H9 (cell line): ENCODE data around the gene VAV1. TPM values are rescaled to one million over a fixed set of nuclear protein-coding genes. Genes with fewer than 3 reads are reported as not detected.

Source experiments
- DNase-seq: peaks from one replicate; pipeline ENCODE4 v3.0.0-alpha.2; 2017
- H2AFZ ChIP-seq: one replicate; pipeline ENCODE4 v1.6.1; 2013; ENCODE audit warnings: mild to moderate bottlenecking, low read length, control low read depth, moderate library complexity
- H2AK5ac ChIP-seq: 2 replicates; pipeline ENCODE4 v1.6.1; 2013; ENCODE audit warnings: low read length, control low read depth, mixed read lengths; ENCODE audit not compliant: insufficient read length
- H2BK120ac ChIP-seq: one replicate; pipeline ENCODE4 v1.6.1; 2013; ENCODE audit warnings: low read depth, mild to moderate bottlenecking, low read length, control low read depth, inconsistent platforms; ENCODE audit not compliant: poor library complexity, severe bottlenecking
- H2BK12ac ChIP-seq: 2 replicates; pipeline ENCODE4 v1.6.1; 2013; ENCODE audit warnings: low read length, control low read depth, mixed read lengths, low read depth; ENCODE audit not compliant: insufficient read length
- H2BK15ac ChIP-seq: 2 replicates; pipeline ENCODE4 v1.6.1; 2013; ENCODE audit warnings: low read depth, low read length, control low read depth
- H2BK20ac ChIP-seq: one replicate; pipeline ENCODE4 v1.6.1; 2013; ENCODE audit warnings: low read depth, mild to moderate bottlenecking, low read length, control low read depth, inconsistent platforms; ENCODE audit not compliant: poor library complexity, severe bottlenecking
- H2BK5ac ChIP-seq: 2 replicates; pipeline ENCODE4 v1.6.1; 2013; ENCODE audit warnings: low read length, control low read depth, mixed read lengths; ENCODE audit not compliant: insufficient read length
- H3K14ac ChIP-seq: 2 replicates; pipeline ENCODE4 v1.6.1; 2013; ENCODE audit warnings: low read length, control low read depth; ENCODE audit not compliant: insufficient read depth
- H3K18ac ChIP-seq: 2 replicates; pipeline ENCODE4 v1.6.1; 2013; ENCODE audit warnings: low read depth, mild to moderate bottlenecking, mixed read lengths, low read length, control low read depth; ENCODE audit not compliant: insufficient read length
- H3K23ac ChIP-seq: 2 replicates; pipeline ENCODE4 v1.6.1; 2013; ENCODE audit warnings: low read length, control low read depth, mixed read lengths, low read depth; ENCODE audit not compliant: insufficient read length
- H3K23me2 ChIP-seq: 2 replicates; pipeline ENCODE4 v1.6.1; 2013; ENCODE audit warnings: low read depth, mild to moderate bottlenecking, mixed read lengths, low read length, control low read depth; ENCODE audit not compliant: insufficient read length, poor library complexity, severe bottlenecking
- H3K27ac ChIP-seq: 2 replicates; pipeline ENCODE4 v1.5.1; 2013; ENCODE audit warnings: low read length, control low read depth, mixed read lengths, low read depth; ENCODE audit not compliant: insufficient read length
- H3K27me3 ChIP-seq: 2 replicates; pipeline ENCODE4 v1.6.1; 2013; ENCODE audit warnings: low read length, control low read depth, inconsistent platforms; ENCODE audit not compliant: insufficient read depth
- H3K4ac ChIP-seq: 2 replicates; pipeline ENCODE4 v1.6.1; 2013; ENCODE audit warnings: low read depth, mild to moderate bottlenecking, control low read depth, inconsistent platforms, low read length, moderate library complexity
- H3K4me1 ChIP-seq: 2 replicates; pipeline ENCODE4 v1.6.1; 2013; ENCODE audit warnings: low read length, control low read depth, inconsistent platforms; ENCODE audit not compliant: insufficient read depth
- H3K4me2 ChIP-seq: 2 replicates; pipeline ENCODE4 v1.6.1; 2013; ENCODE audit warnings: low read length, control low read depth, mixed read lengths; ENCODE audit not compliant: insufficient read length, insufficient read depth
- H3K56ac ChIP-seq: 2 replicates; pipeline ENCODE4 v1.6.1; 2013; ENCODE audit warnings: low read depth, mild to moderate bottlenecking, mixed read lengths, low read length, control low read depth; ENCODE audit not compliant: insufficient read length
- H3K79me1 ChIP-seq: 2 replicates; pipeline ENCODE4 v1.6.1; 2013; ENCODE audit warnings: low read depth, mild to moderate bottlenecking, moderate library complexity, low read length, control low read depth, inconsistent platforms; ENCODE audit not compliant: insufficient read depth, poor library complexity, severe bottlenecking
- H3K79me2 ChIP-seq: 2 replicates; pipeline ENCODE4 v1.6.1; 2013; ENCODE audit warnings: low read length, control low read depth, inconsistent platforms; ENCODE audit not compliant: insufficient read depth
- H3K9ac ChIP-seq: 2 replicates; pipeline ENCODE4 v1.6.1; 2013; ENCODE audit warnings: low read length, control low read depth, mixed read lengths; ENCODE audit not compliant: insufficient read length; ENCODE audit errors: extremely low read depth
- H3K9me3 ChIP-seq: one replicate; pipeline ENCODE4 v1.6.1; 2013; ENCODE audit warnings: low read depth, low read length, inconsistent platforms; ENCODE audit not compliant: control insufficient read depth
- H3T11ph ChIP-seq: one replicate; pipeline ENCODE4 v1.6.1; 2013; ENCODE audit warnings: mild to moderate bottlenecking, low read length, control low read depth, inconsistent platforms
- H4K20me1 ChIP-seq: one replicate; pipeline ENCODE4 v1.6.1; 2013; ENCODE audit not compliant: control insufficient read depth, insufficient read length, insufficient read depth
- H4K5ac ChIP-seq: 2 replicates; pipeline ENCODE4 v1.6.1; 2013; ENCODE audit warnings: low read depth, mild to moderate bottlenecking, mixed read lengths, low read length, control low read depth; ENCODE audit not compliant: insufficient read length
- H4K8ac ChIP-seq: replicated peaks from 2 replicates; pipeline ENCODE4 v1.6.1; 2013; ENCODE audit warnings: low read length, control low read depth, mixed read lengths, low read depth; ENCODE audit not compliant: insufficient read length
- H4K91ac ChIP-seq: 2 replicates; pipeline ENCODE4 v1.6.1; 2013; ENCODE audit warnings: low read depth, mild to moderate bottlenecking, moderate library complexity, mixed read lengths, low read length, control low read depth; ENCODE audit not compliant: insufficient read length
- H3K27ac Mint-ChIP-seq, 3 experiments: 2 replicates in 2 of 3; 3 replicates in 1 of 3; pipeline ENCODE4 v1.8.0; 2020 to 2021; ENCODE audit warnings: mixed read lengths in 3 of 3, mild to moderate bottlenecking in 1 of 3, moderate library complexity in 1 of 3
- H3K27me3 Mint-ChIP-seq: 2 replicates; pipeline ENCODE4 v1.8.0; 2021; ENCODE audit warnings: low read depth, mild to moderate bottlenecking, moderate library complexity, mixed read lengths
- H3K36me3 Mint-ChIP-seq, 3 experiments: 2 replicates in 2 of 3; 3 replicates in 1 of 3; pipeline ENCODE4 v1.8.0; 2020 to 2021; ENCODE audit warnings: low read depth in 3 of 3, mixed read lengths in 3 of 3; ENCODE audit not compliant: insufficient read depth in 1 of 3
- H3K4me1 Mint-ChIP-seq, 2 experiments: 2 replicates each; pipeline ENCODE4 v1.8.0; 2020; ENCODE audit warnings: mixed read lengths in 2 of 2
- H3K4me3 Mint-ChIP-seq, 2 experiments: 2 replicates in 1 of 2; 3 replicates in 1 of 2; pipeline ENCODE4 v1.8.0; 2020 to 2021; ENCODE audit warnings: mild to moderate bottlenecking in 2 of 2, mixed read lengths in 2 of 2, moderate library complexity in 1 of 2
- H3K9me3 Mint-ChIP-seq, 2 experiments: 2 replicates in 1 of 2; 3 replicates in 1 of 2; pipeline ENCODE4 v1.8.0; 2020; ENCODE audit warnings: mild to moderate bottlenecking in 2 of 2, mixed read lengths in 2 of 2, moderate library complexity in 1 of 2
- WGBS: extraction: QIAGEN DNeasy Blood & Tissue Kit; methylation state at CpG from one replicate; pipeline ENCODE4 v1.1.7; 2013; ENCODE audit warnings: missing lambda C conversion rate, low lambda C conversion rate, mixed read lengths; ENCODE audit not compliant: insufficient read length; ENCODE audit errors: extremely low coverage; 5-methylcytosine and 5-hydroxymethylcytosine counted together
- total RNA-seq: library from RNA; stranded (reverse); gene quantifications from 2 replicates; pipeline ENCODE4 v1.2.1, GENCODE V29; 2021
- TF ChIP-seq, protein P1 (sequence below): fragments of 200-600 bp; sonication (generic); conservative IDR thresholded peaks from 3 replicates; pipeline ENCODE4 v1.8.0; 2021; ENCODE audit warnings: antibody characterized with exemption, mild to moderate bottlenecking

The VAV1 gene
- total RNA-seq, 1 experiment from 2014 or later = 0.90 TPM

DNA sequence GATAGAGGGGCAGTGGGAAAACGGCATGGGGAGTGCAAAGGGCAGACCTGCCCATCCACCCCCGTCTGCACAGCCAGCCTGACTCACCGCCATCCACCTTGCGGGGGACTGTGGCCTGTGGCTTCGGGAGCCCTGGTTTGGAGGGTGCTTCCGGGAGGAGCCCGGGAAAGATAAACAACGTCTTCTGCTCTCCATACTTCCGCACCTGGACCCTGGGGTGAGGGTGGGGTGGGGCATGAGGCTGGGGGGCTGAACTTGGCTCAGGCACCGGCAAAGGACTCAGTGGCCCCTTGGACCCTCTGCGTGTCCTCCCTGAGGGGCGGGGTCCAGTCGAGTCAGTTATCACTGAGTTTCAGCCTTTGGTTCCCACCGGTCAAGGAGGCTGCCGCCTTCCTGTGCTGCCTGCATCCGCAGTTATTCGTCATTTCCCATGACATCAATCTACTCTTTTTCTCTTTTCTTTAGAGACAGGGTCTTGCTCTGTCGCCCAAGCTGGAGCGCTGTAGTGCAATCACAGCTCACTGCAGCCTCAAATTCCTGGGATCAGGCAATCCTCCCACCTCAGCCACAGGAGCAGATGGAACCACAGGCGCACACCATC lies 38.3 kb upstream of the VAV1 start:
- no peak overlapping the region for H3K18ac ChIP-seq
- no peaks in the 10 kb centered on the region for H3K9me3 ChIP-seq
- no peak overlapping the region for H2AK5ac ChIP-seq
- H4K5ac ChIP-seq = no peak overlapping the region
- H4K91ac ChIP-seq = no peak overlapping the region
- Mint-ChIP-seq H3K4me1 (peaks cover 27 to 42% of the 10 kb centered on the region in 2 experiments), H3K27ac (peak overlapping the region in 1 of 3 experiments; percentile 66; a peak in 2 of 7 replicates), H3K4me3 (peak overlapping the region in 1 of 2 experiments; percentile 56; a peak in 1 of 5 replicates), H3K36me3 (peaks cover 5 to 16% (median 12%) of the 10 kb centered on the region in 3 experiments), H3K9me3 (no peaks in the 10 kb centered on the region), H3K27me3 (no peaks in the 10 kb centered on the region)
- H2AFZ ChIP-seq = no peak overlapping the region
- no peak overlapping the region for H3K14ac ChIP-seq
- H2BK5ac ChIP-seq = no peak overlapping the region
- no peak overlapping the region for H2BK120ac ChIP-seq
- H3K79me2 ChIP-seq = no peaks in the 10 kb centered on the region
- WGBS = no CpG with 5 or more reads among the region's 20 CpGs
- no peaks in the 10 kb centered on the region for H3K27me3 ChIP-seq
- no peak overlapping the region for H2BK20ac ChIP-seq
- no peaks in the 10 kb centered on the region for H3K79me1 ChIP-seq
- H3K4me1 ChIP-seq = peaks cover 7% of the 10 kb centered on the region; the same call in 1 of the 2 replicates
- H3K23me2 ChIP-seq = peaks cover 20% of the 10 kb centered on the region
- TF ChIP-seq, protein P1, sequence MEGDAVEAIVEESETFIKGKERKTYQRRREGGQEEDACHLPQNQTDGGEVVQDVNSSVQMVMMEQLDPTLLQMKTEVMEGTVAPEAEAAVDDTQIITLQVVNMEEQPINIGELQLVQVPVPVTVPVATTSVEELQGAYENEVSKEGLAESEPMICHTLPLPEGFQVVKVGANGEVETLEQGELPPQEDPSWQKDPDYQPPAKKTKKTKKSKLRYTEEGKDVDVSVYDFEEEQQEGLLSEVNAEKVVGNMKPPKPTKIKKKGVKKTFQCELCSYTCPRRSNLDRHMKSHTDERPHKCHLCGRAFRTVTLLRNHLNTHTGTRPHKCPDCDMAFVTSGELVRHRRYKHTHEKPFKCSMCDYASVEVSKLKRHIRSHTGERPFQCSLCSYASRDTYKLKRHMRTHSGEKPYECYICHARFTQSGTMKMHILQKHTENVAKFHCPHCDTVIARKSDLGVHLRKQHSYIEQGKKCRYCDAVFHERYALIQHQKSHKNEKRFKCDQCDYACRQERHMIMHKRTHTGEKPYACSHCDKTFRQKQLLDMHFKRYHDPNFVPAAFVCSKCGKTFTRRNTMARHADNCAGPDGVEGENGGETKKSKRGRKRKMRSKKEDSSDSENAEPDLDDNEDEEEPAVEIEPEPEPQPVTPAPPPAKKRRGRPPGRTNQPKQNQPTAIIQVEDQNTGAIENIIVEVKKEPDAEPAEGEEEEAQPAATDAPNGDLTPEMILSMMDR = no peak
- H3K56ac ChIP-seq = no peak overlapping the region
- H4K8ac ChIP-seq = no peak overlapping the region
- no peak overlapping the region for H3K9ac ChIP-seq
- no peak overlapping the region for H3K4me2 ChIP-seq
- H2BK15ac ChIP-seq = no peak overlapping the region
- H3K23ac ChIP-seq = no peak overlapping the region
- no peak overlapping the region for H3T11ph ChIP-seq
- no peak overlapping the region for H3K27ac ChIP-seq
- DNase-seq = no peak
- no peak overlapping the region for H2BK12ac ChIP-seq
- H4K20me1 ChIP-seq = peaks cover 2% of the 10 kb centered on the region
- no peak overlapping the region for H3K4ac ChIP-seq
